HEK293 (cell line): ENCODE measurements around the gene GSTM1.

Experiments used
- CTCF ChIA-PET: fragments of 350-600 bp; formaldehyde crosslinking; extraction: SDS; loops from one replicate; lab custom pipeline; 2021; ENCODE audit warnings: antibody characterized with exemption; lab: Yijun Ruan, JAX
- POLR2A ChIA-PET: fragments of 300-600 bp; formaldehyde crosslinking; extraction: SDS; loops from one replicate; lab custom pipeline; 2020; ENCODE audit warnings: antibody characterized with exemption, inconsistent platforms; lab: Yijun Ruan, JAX
- H3K27ac ChIP-seq: fragments of 200-500 bp; sonication (Bioruptor generic); 2 replicates; pipeline ENCODE4 v1.5.1; 2014; ENCODE audit warnings: low read depth, low read length, control low read depth, inconsistent platforms; ENCODE audit errors: extremely low read depth
- H3K36me3 ChIP-seq, 2 experiments: fragments of 200-500 bp in 1 of 2; sonication (Bioruptor generic) in 1 of 2; 1 replicate in 1 of 2; 2 replicates in 1 of 2; pipeline ENCODE4 v1.5.1; 2014 to 2017; ENCODE audit warnings: inconsistent platforms in 2 of 2, low read length in 2 of 2; ENCODE audit not compliant: control insufficient read depth in 2 of 2, insufficient read depth in 1 of 2
- H3K4me1 ChIP-seq: fragments of 200-500 bp; sonication (Bioruptor generic); 2 replicates; pipeline ENCODE4 v1.5.1; 2014; ENCODE audit warnings: mild to moderate bottlenecking, low read length, inconsistent platforms; ENCODE audit not compliant: control insufficient read depth, insufficient read depth
- H3K4me3 ChIP-seq: 2 replicates; pipeline ENCODE4 v1.5.1; 2011; ENCODE audit warnings: low read depth, mild to moderate bottlenecking, control low read depth, low read length, moderate library complexity
- H3K9me3 ChIP-seq: fragments of 200-500 bp; sonication (Bioruptor generic); 2 replicates; pipeline ENCODE4 v1.5.1; 2014; ENCODE audit warnings: low read depth, low read length, inconsistent platforms; ENCODE audit not compliant: control insufficient read depth, insufficient read depth
- KLF1 ChIP-seq: fragments of 450-650 bp; formaldehyde crosslinking; IDR thresholded peaks from 2 replicates; pipeline ENCODE4 v1.5.1; 2016; ENCODE audit warnings: missing biosample characterization, missing genetic modification characterization
- KLF8 ChIP-seq: fragments of 450-650 bp; formaldehyde crosslinking; IDR thresholded peaks from 2 replicates; pipeline ENCODE4 v1.5.1; 2016; ENCODE audit warnings: missing biosample characterization, missing genetic modification characterization
- SP2 ChIP-seq: fragments of 450-650 bp; formaldehyde crosslinking; IDR thresholded peaks from 2 replicates; pipeline ENCODE4 v1.5.1; 2016; ENCODE audit warnings: missing biosample characterization, missing genetic modification characterization
- YY1 ChIP-seq: fragments of 450-650 bp; formaldehyde crosslinking; IDR thresholded peaks from 2 replicates; pipeline ENCODE4 v1.5.1; 2018; ENCODE audit warnings: missing biosample characterization, missing genetic modification characterization
- ZFHX2 ChIP-seq: fragments of 450-650 bp; formaldehyde crosslinking; conservative IDR thresholded peaks from 2 replicates; pipeline ENCODE4 v1.5.1; 2016; ENCODE audit warnings: missing biosample characterization, missing genetic modification characterization
- ZIC2 ChIP-seq: fragments of 450-650 bp; formaldehyde crosslinking; IDR thresholded peaks from 2 replicates; pipeline ENCODE4 v1.5.1; 2016; ENCODE audit warnings: missing biosample characterization, missing genetic modification characterization
- ZNF155 ChIP-seq: fragments of 450-650 bp; formaldehyde crosslinking; IDR thresholded peaks from 2 replicates; pipeline ENCODE4 v1.5.1; 2016; ENCODE audit warnings: missing biosample characterization, missing genetic modification characterization
- ZNF16 ChIP-seq: fragments of 450-650 bp; formaldehyde crosslinking; IDR thresholded peaks from 2 replicates; pipeline ENCODE4 v1.5.1; 2016; ENCODE audit warnings: low read depth, missing biosample characterization, missing genetic modification characterization
- ZNF214 ChIP-seq: fragments of 450-650 bp; formaldehyde crosslinking; IDR thresholded peaks from 2 replicates; pipeline ENCODE4 v1.5.1; 2017; ENCODE audit warnings: missing biosample characterization, mild to moderate bottlenecking, missing genetic modification characterization, borderline replicate concordance
- ZNF24 ChIP-seq: fragments of 450-650 bp; formaldehyde crosslinking; IDR thresholded peaks from 2 replicates; pipeline ENCODE4 v1.5.1; 2016; ENCODE audit warnings: missing biosample characterization, missing genetic modification characterization
- ZNF433 ChIP-seq: fragments of 450-650 bp; formaldehyde crosslinking; IDR thresholded peaks from 2 replicates; pipeline ENCODE4 v1.5.1; 2016; ENCODE audit warnings: missing biosample characterization, missing genetic modification characterization, low read depth
- ZNF561 ChIP-seq: fragments of 450-650 bp; IDR thresholded peaks from 2 replicates; pipeline ENCODE4 v1.5.1; 2018; ENCODE audit warnings: missing biosample characterization, missing genetic modification characterization, borderline replicate concordance
- ZNF571 ChIP-seq: fragments of 450-650 bp; formaldehyde crosslinking; IDR thresholded peaks from 2 replicates; pipeline ENCODE4 v1.5.0; 2017; ENCODE audit warnings: missing biosample characterization, missing genetic modification characterization
- ZNF623 ChIP-seq: fragments of 450-650 bp; formaldehyde crosslinking; IDR thresholded peaks from 2 replicates; pipeline ENCODE4 v1.5.1; 2016; ENCODE audit warnings: missing biosample characterization, missing genetic modification characterization
- ZNF624 ChIP-seq: fragments of 450-650 bp; formaldehyde crosslinking; IDR thresholded peaks from 2 replicates; pipeline ENCODE4 v1.5.1; 2017; ENCODE audit warnings: missing biosample characterization, missing genetic modification characterization
- ZNF626 ChIP-seq: fragments of 450-650 bp; sonication (Bioruptor Pico); formaldehyde crosslinking; IDR thresholded peaks from 2 replicates; pipeline ENCODE4 v1.5.1; 2018; ENCODE audit warnings: missing biosample characterization, missing genetic modification characterization, inconsistent platforms
- ZNF701 ChIP-seq: fragments of 450-650 bp; formaldehyde crosslinking; IDR thresholded peaks from 2 replicates; pipeline ENCODE4 v1.5.1; 2016; ENCODE audit warnings: missing biosample characterization, missing genetic modification characterization
- ZNF76 ChIP-seq: fragments of 450-650 bp; formaldehyde crosslinking; IDR thresholded peaks from 2 replicates; pipeline ENCODE4; 2016; ENCODE audit warnings: low read depth, missing biosample characterization, missing genetic modification characterization, borderline replicate concordance
- ZNF776 ChIP-seq: fragments of 450-650 bp; formaldehyde crosslinking; IDR thresholded peaks from 2 replicates; pipeline ENCODE4 v1.5.0; 2017; ENCODE audit warnings: missing biosample characterization, missing genetic modification characterization, borderline replicate concordance
- ZSCAN30 ChIP-seq: fragments of 450-650 bp; IDR thresholded peaks from 2 replicates; pipeline ENCODE4 v1.5.1; 2018; ENCODE audit warnings: missing biosample characterization, mild to moderate bottlenecking, missing genetic modification characterization, moderate library complexity
- TF ChIP-seq, protein P1 (sequence below): fragments of 450-650 bp; formaldehyde crosslinking; IDR thresholded peaks from 2 replicates; pipeline ENCODE4 v1.5.1; 2016; ENCODE audit warnings: missing biosample characterization, missing genetic modification characterization, borderline replicate concordance
- TF ChIP-seq, protein P2 (sequence below): fragments of 450-650 bp; formaldehyde crosslinking; IDR thresholded peaks from 2 replicates; pipeline ENCODE4 v1.5.1; 2016; ENCODE audit warnings: missing biosample characterization, missing genetic modification characterization

Gene GSTM1

DNA sequence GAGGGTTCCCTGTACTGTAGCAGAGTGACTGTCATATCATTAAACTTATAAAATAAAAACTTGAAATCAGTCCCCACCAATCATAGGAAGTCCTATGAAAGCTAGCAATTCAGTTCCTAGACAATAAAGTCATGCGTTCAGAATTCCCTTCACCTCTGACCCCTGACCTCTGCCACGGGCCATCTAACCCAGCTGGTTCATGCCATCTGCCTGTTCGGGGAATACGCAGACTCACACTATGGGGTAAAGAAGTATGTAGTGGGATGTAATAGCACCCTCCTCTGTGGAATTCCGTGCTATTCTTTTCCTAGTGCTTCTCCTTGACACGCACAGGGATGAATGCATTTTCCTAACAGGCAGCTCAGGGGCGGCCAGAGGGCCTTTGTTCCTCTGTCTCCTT lies 29.6 kb upstream of the GSTM1 start:
- H3K4me3 ChIP-seq, result no peak overlapping the region
- CTCF ChIA-PET, result interaction anchor here (0.5 to 5.8 kb wide), 8 partner anchors 9 to 326 kb away, joined by 3 to 27 read pairs (median 4); partner anchors contain the start of gene AHCYL1
- no peaks in the 10 kb centered on the region for H3K4me1 ChIP-seq
- no peaks in the 10 kb centered on the region for H3K36me3 ChIP-seq
- no peak overlapping the region for H3K27ac ChIP-seq
- H3K9me3 ChIP-seq, result no peaks in the 10 kb centered on the region
- POLR2A ChIA-PET, result no interaction called here
- TF ChIP-seq KLF1 (tag by site-specific recombination) (no peak), ZNF76 (no peak), ZNF571 (tag by site-specific recombination) (no peak), ZNF433 (no peak), ZFHX2 (tag by site-specific recombination) (no peak), ZNF561 (no peak), KLF8 (no peak), ZNF776 (no peak), ZNF626 (no peak), ZNF701 (tag by site-specific recombination) (no peak)
- TF ChIP-seq, protein P1, sequence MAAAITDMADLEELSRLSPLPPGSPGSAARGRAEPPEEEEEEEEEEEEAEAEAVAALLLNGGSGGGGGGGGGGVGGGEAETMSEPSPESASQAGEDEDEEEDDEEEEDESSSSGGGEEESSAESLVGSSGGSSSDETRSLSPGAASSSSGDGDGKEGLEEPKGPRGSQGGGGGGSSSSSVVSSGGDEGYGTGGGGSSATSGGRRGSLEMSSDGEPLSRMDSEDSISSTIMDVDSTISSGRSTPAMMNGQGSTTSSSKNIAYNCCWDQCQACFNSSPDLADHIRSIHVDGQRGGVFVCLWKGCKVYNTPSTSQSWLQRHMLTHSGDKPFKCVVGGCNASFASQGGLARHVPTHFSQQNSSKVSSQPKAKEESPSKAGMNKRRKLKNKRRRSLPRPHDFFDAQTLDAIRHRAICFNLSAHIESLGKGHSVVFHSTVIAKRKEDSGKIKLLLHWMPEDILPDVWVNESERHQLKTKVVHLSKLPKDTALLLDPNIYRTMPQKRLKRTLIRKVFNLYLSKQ (tag by site-specific recombination), result no peak
- TF ChIP-seq, all 188 proteins: peak for 0

- TF ChIP-seq ZNF76 (no peak), ZNF155 (no peak), YY1 (tag by site-specific recombination) (no peak), ZNF24 (tag by site-specific recombination) (no peak), ZIC2 (tag by site-specific recombination) (no peak), ZNF214 (tag by site-specific recombination) (no peak), SP2 (tag by site-specific recombination) (no peak), ZNF624 (tag by site-specific recombination) (no peak), ZNF16 (tag by site-specific recombination) (no peak), ZSCAN30 (tag by site-specific recombination) (no peak)
- TF ChIP-seq, protein P2, sequence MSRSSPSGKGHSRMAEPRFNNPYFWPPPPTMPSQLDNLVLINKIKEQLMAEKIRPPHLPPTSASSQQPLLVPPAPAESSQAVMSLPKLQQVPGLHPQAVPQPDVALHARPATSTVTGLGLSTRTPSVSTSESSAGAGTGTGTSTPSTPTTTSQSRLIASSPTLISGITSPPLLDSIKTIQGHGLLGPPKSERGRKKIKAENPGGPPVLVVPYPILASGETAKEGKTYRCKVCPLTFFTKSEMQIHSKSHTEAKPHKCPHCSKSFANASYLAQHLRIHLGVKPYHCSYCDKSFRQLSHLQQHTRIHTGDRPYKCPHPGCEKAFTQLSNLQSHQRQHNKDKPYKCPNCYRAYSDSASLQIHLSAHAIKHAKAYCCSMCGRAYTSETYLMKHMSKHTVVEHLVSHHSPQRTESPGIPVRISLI, result no peak
- H3K9me3 ChIP-seq, result no peaks in the 10 kb centered on the region
- no peaks in the 10 kb centered on the region for H3K4me1 ChIP-seq
- ChIA-PET CTCF (interaction anchor here (0.7 to 5.8 kb wide), 9 partner anchors 9 to 396 kb away, joined by 3 to 27 read pairs (median 4); partner anchors contain the start of gene AHCYL1), POLR2A (no interaction called here)
- no peak overlapping the region for H3K27ac ChIP-seq
- H3K36me3 ChIP-seq, result no peaks in the 10 kb centered on the region
- no peak overlapping the region for H3K4me3 ChIP-seq
These were observed 29.0 kb upstream of the GSTM1 start for GRCh38 chr1:109658533-109659042.

DNA sequence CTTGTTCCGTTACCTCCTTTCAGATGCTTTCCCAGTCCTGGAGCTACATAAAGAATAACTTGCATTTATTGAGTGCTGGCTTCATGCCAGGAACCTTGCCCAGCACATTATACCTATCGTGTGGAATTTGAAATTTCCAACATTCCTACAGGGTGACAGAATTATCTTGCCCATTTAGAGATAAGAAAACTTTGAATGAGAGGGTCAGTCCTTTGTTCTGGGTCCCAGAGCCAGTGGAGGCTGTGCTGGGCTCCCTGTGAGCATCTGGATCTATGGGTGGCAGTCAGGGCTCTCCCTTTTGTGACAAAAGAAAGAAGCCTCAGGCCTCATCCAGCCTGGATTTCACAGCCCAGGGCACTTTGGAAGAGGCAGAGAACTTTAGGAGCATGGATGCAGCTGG lies 28.5 kb upstream of the GSTM1 start:
- Histone ChIP-seq H3K27ac (no peak overlapping the region), H3K4me1 (no peaks in the 10 kb centered on the region), H3K9me3 (no peaks in the 10 kb centered on the region), H3K4me3 (no peak overlapping the region), H3K36me3 (no peaks in the 10 kb centered on the region)
- no peak for TF ChIP-seq ZNF623 (tag by site-specific recombination)
- ChIA-PET POLR2A (interaction anchor here (0.9 kb wide), 1 partner anchor 111 kb away, joined by 3 read pairs; the partner anchor contains the start of gene GNAI3), CTCF (interaction anchor here (0.7 to 5.8 kb wide), 4 partner anchors 15 to 395 kb away, joined by 3 to 27 read pairs (median 4); no protein-coding TSS in a partner anchor)
